Liver (tissue), 9 donors: ENCODE data around the gene TRMT1. TPM values are rescaled to one million over a fixed set of nuclear protein-coding genes. Genes with fewer than 3 reads are reported as not detected.

Source experiments
- DNase-seq: peaks from one replicate; pipeline ENCODE4 v3.0.0-alpha.2; 2017; ENCODE audit warnings: low spot score
- H3K27ac ChIP-seq, 2 donors: one replicate each; pipeline ENCODE4 v1.7.0; 2013; ENCODE audit warnings: inconsistent platforms in 2 of 2, low read length in 2 of 2, control low read depth in 1 of 2, low read depth in 1 of 2, mild to moderate bottlenecking in 1 of 2
- H3K27me3 ChIP-seq, 4 donors: one replicate each; pipeline versions ENCODE4 v1.6.1 to v1.7.0; 2013; ENCODE audit warnings: low read length in 3 of 4, inconsistent platforms in 1 of 4, mild to moderate bottlenecking in 1 of 4, moderate library complexity in 1 of 4; ENCODE audit not compliant: control insufficient read depth in 4 of 4, insufficient read depth in 4 of 4
- H3K36me3 ChIP-seq, 4 donors: one replicate each; pipeline versions ENCODE4 v1.6.1 to v1.7.0; 2013; ENCODE audit warnings: low read length in 3 of 4, mild to moderate bottlenecking in 3 of 4, low read depth in 1 of 4, moderate library complexity in 1 of 4; ENCODE audit not compliant: control insufficient read depth in 4 of 4, insufficient read depth in 3 of 4
- H3K4me1 ChIP-seq, 4 donors: one replicate each; pipeline versions ENCODE4 v1.6.1 to v1.7.0; 2013; ENCODE audit warnings: low read length in 3 of 4, mild to moderate bottlenecking in 3 of 4, moderate library complexity in 1 of 4; ENCODE audit not compliant: control insufficient read depth in 4 of 4, insufficient read depth in 4 of 4
- H3K4me3 ChIP-seq, 3 donors: one replicate each; pipeline versions ENCODE4 v1.6.1 to v1.7.0; 2013; ENCODE audit warnings: low read length in 3 of 3, control low read depth in 1 of 3, low read depth in 1 of 3, mild to moderate bottlenecking in 1 of 3
- H3K9ac ChIP-seq, 2 donors: one replicate each; pipeline ENCODE4 v1.7.0; 2013; ENCODE audit warnings: low read length in 2 of 2, mild to moderate bottlenecking in 2 of 2, moderate library complexity in 2 of 2, control low read depth in 1 of 2, low read depth in 1 of 2
- H3K9me3 ChIP-seq, 4 donors: one replicate each; pipeline versions ENCODE4 v1.6.1 to v1.7.0; 2013; ENCODE audit warnings: low read length in 3 of 4; ENCODE audit not compliant: control insufficient read depth in 4 of 4
- CTCF ChIP-seq: fragments of 150-350 bp; IDR thresholded peaks from 2 replicates; pipeline ENCODE4 v1.5.1; 2017; ENCODE audit warnings: improper control_type of control experiment, low read depth, low read length; ENCODE audit not compliant: missing input control
- EGR1 ChIP-seq, 2 donors: IDR thresholded peaks; 2 replicates each; pipeline ENCODE4 v1.6.1; 2016 to 2018; ENCODE audit warnings: antibody characterized with exemption in 2 of 2, low read depth in 2 of 2
- FOXA1 ChIP-seq: IDR thresholded peaks from 2 replicates; pipeline ENCODE4 v1.6.1; 2016; ENCODE audit warnings: antibody characterized with exemption
- FOXA2 ChIP-seq: IDR thresholded peaks from 2 replicates; pipeline ENCODE4 v1.6.1; 2016; ENCODE audit warnings: antibody characterized with exemption
- GABPA ChIP-seq, 2 donors: IDR thresholded peaks in 1 of 2; conservative IDR thresholded peaks in 1 of 2; 2 replicates each; pipeline ENCODE4 v1.6.1; 2016; ENCODE audit warnings: antibody characterized with exemption in 2 of 2, mild to moderate bottlenecking in 1 of 2, moderate library complexity in 1 of 2
- HNF4A ChIP-seq, 2 donors: conservative IDR thresholded peaks; 2 replicates each; pipeline ENCODE4 v1.6.1; 2016; ENCODE audit warnings: antibody characterized with exemption in 2 of 2, mild to moderate bottlenecking in 2 of 2
- HNF4G ChIP-seq: IDR thresholded peaks from 2 replicates; pipeline ENCODE4 v1.6.1; 2016; ENCODE audit warnings: antibody characterized with exemption
- JUND ChIP-seq, 2 donors: IDR thresholded peaks; 2 replicates each; pipeline ENCODE4 v1.6.1; 2016; ENCODE audit warnings: antibody characterized with exemption in 2 of 2
- NR2F2 ChIP-seq: IDR thresholded peaks from 2 replicates; pipeline ENCODE4 v1.6.1; 2016; ENCODE audit warnings: antibody characterized with exemption
- RAD21 ChIP-seq, 2 donors: IDR thresholded peaks; 2 replicates each; pipeline ENCODE4 v1.6.1; 2016; ENCODE audit warnings: antibody characterized with exemption in 2 of 2, mild to moderate bottlenecking in 2 of 2
- REST ChIP-seq: IDR thresholded peaks from 2 replicates; pipeline ENCODE4 v1.6.1; 2016; ENCODE audit warnings: antibody characterized with exemption, mild to moderate bottlenecking
- RXRA ChIP-seq, 2 donors: IDR thresholded peaks; 2 replicates each; pipeline ENCODE4 v1.6.1; 2017 to 2018; ENCODE audit warnings: antibody characterized with exemption in 2 of 2, mild to moderate bottlenecking in 1 of 2
- SP1 ChIP-seq: IDR thresholded peaks from 2 replicates; pipeline ENCODE4 v1.6.1; 2018; ENCODE audit warnings: antibody characterized with exemption, mild to moderate bottlenecking
- TAF1 ChIP-seq: conservative IDR thresholded peaks from 2 replicates; pipeline ENCODE4 v1.6.1; 2016; ENCODE audit warnings: antibody characterized with exemption, mild to moderate bottlenecking
- YY1 ChIP-seq: IDR thresholded peaks from 2 replicates; pipeline ENCODE4 v1.6.1; 2016; ENCODE audit warnings: antibody characterized with exemption, mild to moderate bottlenecking
- WGBS: extraction: QIAGEN DNeasy Blood & Tissue Kit; methylation state at CpG from one replicate; pipeline ENCODE4 v1.1.7; 2013; 5-methylcytosine and 5-hydroxymethylcytosine counted together
- polyA plus RNA-seq, 2 donors: library from polyadenylated mRNA; stranded (reverse) in 1 of 2; unstranded in 1 of 2; fragments of 200-250 nt in 1 of 2; fragments of >200 nt in 1 of 2; fragmentation: Nextera tagmentation in 1 of 2; extraction: Ambion mirVana in 1 of 2; gene quantifications; one replicate each; pipeline versions ENCODE4 v1.2.1 to v1.2.3, GENCODE V29; 2013 to 2015
- total RNA-seq, 2 donors: library from RNA; depleted of rRNA; stranded (reverse); fragments of >200 nt; gene quantifications; one replicate each; pipeline ENCODE4 v1.2.3, GENCODE V29; 2014
- TF ChIP-seq, protein P1 (sequence below): IDR thresholded peaks from 2 replicates; pipeline ENCODE4 v1.6.1; 2016; ENCODE audit warnings: antibody characterized with exemption
- donor health status: healthy.
- donor health status: healthy.
- donor health status: healthy.
- donor health status: healthy.
- donor health status: healthy.

Gene TRMT1
- total and polyA plus RNA-seq, 4 donors = 8.3 to 15.6 (median 11.7) TPM

GRCh38 chr19:13099073-13099999, 17.2 kb downstream of the TRMT1 start:
- 19% methylated on average over 77 of the region's 77 CpGs for WGBS
- H3K27ac ChIP-seq = peak overlapping the region; percentile 87 to 91
- peak overlapping the region in 1 of 2 donors; percentile 47 for H3K9ac ChIP-seq
- H3K36me3 ChIP-seq = peaks cover 0 to 6% (median 2%) of the 10 kb centered on the region in 4 donors
- peak; percentile 73 for DNase-seq
- peaks cover 12 to 33% (median 23%) of the 10 kb centered on the region in 4 donors for H3K4me1 ChIP-seq
- no peaks in the 10 kb centered on the region for H3K9me3 ChIP-seq
- TF ChIP-seq RXRA (IDR thresholded peaks at IDR 0.05) (no peak), TAF1 (no peak), HNF4G (no peak), FOXA1 (no peak), RAD21 (IDR thresholded peaks at IDR 0.05) (no peak), FOXA2 (no peak), NR2F2 (no peak), HNF4A (conservative IDR thresholded peaks at IDR 0.05) (no peak), SP1 (peak; percentile 25), YY1 (no peak), JUND (IDR thresholded peaks at IDR 0.05) (no peak), GABPA (IDR thresholded peaks at IDR 0.05 in 1 of 2, conservative IDR thresholded peaks at IDR 0.05 in 1 of 2) (peak in 1 of 2 donors; percentile 47)
- TF ChIP-seq, protein P1, sequence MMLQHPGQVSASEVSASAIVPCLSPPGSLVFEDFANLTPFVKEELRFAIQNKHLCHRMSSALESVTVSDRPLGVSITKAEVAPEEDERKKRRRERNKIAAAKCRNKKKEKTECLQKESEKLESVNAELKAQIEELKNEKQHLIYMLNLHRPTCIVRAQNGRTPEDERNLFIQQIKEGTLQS = no peak
- H3K4me3 ChIP-seq = peak overlapping the region in 1 of 3 donors; percentile 35
- no peaks in the 10 kb centered on the region for H3K27me3 ChIP-seq

DNA sequence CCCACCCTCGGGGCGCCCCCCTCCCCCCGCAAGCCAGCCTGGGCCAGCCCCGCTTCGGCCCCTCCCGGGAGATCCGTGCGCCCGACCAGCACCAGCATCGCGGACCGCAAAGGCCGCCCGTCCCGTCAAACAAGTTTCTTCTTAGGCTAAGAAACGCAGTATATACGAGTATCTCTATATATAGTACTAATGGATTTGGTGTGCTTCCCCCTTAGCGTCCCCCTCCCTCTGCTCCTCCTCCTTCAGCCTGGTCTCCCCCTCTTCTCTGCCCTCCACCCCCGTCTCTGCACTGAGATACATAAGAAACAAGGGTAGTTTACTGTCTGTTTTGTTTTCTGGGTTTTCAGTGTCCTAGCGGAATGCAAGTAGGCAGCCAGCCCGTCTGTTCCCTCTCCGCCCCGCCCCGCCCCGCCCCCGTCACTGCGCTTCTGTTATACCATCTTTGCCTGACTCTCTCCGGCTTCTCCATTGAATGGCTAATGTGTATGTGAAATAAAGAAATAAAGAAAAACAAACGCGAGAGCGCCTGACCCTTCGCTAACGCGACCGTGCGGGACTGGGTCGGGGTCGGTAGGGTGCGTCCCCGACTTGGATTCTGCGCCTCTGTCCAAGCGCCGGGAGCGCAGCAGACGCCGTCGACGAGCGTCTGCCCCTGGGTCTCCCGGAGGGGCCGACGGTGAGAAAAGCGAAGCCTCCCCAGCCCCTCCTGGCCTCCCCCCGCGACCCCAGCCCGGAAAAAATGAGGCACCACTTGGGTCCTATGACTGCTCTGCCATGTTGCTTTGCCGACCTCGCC, 18.1 kb downstream of the TRMT1 start:
- H3K27me3 ChIP-seq = no peaks in the 10 kb centered on the region

More for the DNA sequence above, 18.1 kb downstream of the TRMT1 start:
- TF ChIP-seq CTCF (no peak), REST (peak; percentile 16), EGR1 (IDR thresholded peaks at IDR 0.05; ENCODE audit: low read depth in 2 of 2) (no peak), HNF4G (no peak), FOXA2 (no peak)
- H3K4me1 ChIP-seq = peaks cover 12 to 38% (median 24%) of the 10 kb centered on the region in 4 donors
- DNase-seq = peak; percentile 81
- 14% methylated on average over 58 of the region's 58 CpGs for WGBS
- peak overlapping the region; percentile 87 to 91 for H3K27ac ChIP-seq
- H3K4me3 ChIP-seq = peak overlapping the region in 1 of 3 donors; percentile 19
- H3K9ac ChIP-seq = no peak overlapping the region
- peaks cover 0 to 6% (median 2%) of the 10 kb centered on the region in 4 donors for H3K36me3 ChIP-seq
- no peaks in the 10 kb centered on the region for H3K9me3 ChIP-seq
